Prostate gland (tissue), 2 donors: ENCODE results near the gene TEX22. TPM values are rescaled to one million over a fixed set of nuclear protein-coding genes. Genes with fewer than 3 reads are reported as not detected.

Experiments used
- DNase-seq: peaks from one replicate; pipeline ENCODE4 v3.0.0-alpha.2; 2019; ENCODE audit warnings: low spot score
- H3K27ac ChIP-seq, 2 donors: fragments of 200-600 bp; sonication (generic); 2 replicates each; pipeline ENCODE4 v1.5.1; 2017 to 2019
- H3K27me3 ChIP-seq: fragments of 200-600 bp; sonication (generic); replicated peaks from 2 replicates; pipeline ENCODE4 v1.5.1; 2019; ENCODE audit not compliant: insufficient read depth
- H3K36me3 ChIP-seq, 2 donors: fragments of 200-600 bp; sonication (generic); 1 replicate in 1 of 2; 2 replicates in 1 of 2; pipeline versions ENCODE4 v1.5.1 to v1.8.1; 2017 to 2019
- H3K4me1 ChIP-seq: fragments of 200-600 bp; sonication (generic); replicated peaks from 2 replicates; pipeline ENCODE4 v1.5.1; 2019
- H3K4me3 ChIP-seq, 2 donors: fragments of 200-600 bp; sonication (generic); 2 replicates each; pipeline ENCODE4 v1.5.1; 2017 to 2019
- H3K9me3 ChIP-seq: fragments of 200-600 bp; sonication (generic); 2 replicates; pipeline ENCODE4 v1.5.1; 2017
- CTCF ChIP-seq, 4 experiments: fragments of 200-600 bp in 2 of 4; fragments of 450-650 bp in 2 of 4; sonication (generic) in 2 of 4; IDR thresholded peaks; 1 replicate in 3 of 4; 2 replicates in 1 of 4; pipeline ENCODE4 v1.5.1; 2016 to 2019; ENCODE audit warnings: antibody characterized with exemption in 4 of 4, mild to moderate bottlenecking in 2 of 4, moderate library complexity in 2 of 4
- POLR2A ChIP-seq: fragments of 450-650 bp; IDR thresholded peaks from one replicate; pipeline ENCODE4 v1.6.1; 2016; ENCODE audit warnings: antibody characterized with exemption, mild to moderate bottlenecking
- POLR2AphosphoS5 ChIP-seq: sonication (generic); formaldehyde crosslinking; IDR thresholded peaks from one replicate; pipeline ENCODE4 v1.6.1; 2017; ENCODE audit warnings: antibody characterized with exemption
- WGBS: methylation state at CpG from one replicate; pipeline ENCODE4 v1.1.5; 2018; 5-methylcytosine and 5-hydroxymethylcytosine counted together
- intact Hi-C: fragments of 100-400 bp; cut with DNase I; formaldehyde crosslinking; loops from one replicate; pipeline ENCODE4 v1.14.2; 2022
- total RNA-seq, 2 donors: library from RNA; depleted of rRNA; stranded (reverse); fragments of >200 nt; gene quantifications; one replicate each; pipeline ENCODE4 v1.1.0, GENCODE V29; 2016

The TEX22 gene
- total RNA-seq, 2 donors from 2014 or later, result 0.57 to 0.73 TPM

- WGBS, result 94% methylated on average over 16 of the region's 18 CpGs
- no peak overlapping the region for H3K27ac ChIP-seq
- H3K36me3 ChIP-seq, result no peaks in the 10 kb centered on the region
- no peaks in the 10 kb centered on the region for H3K9me3 ChIP-seq
- no peaks in the 10 kb centered on the region for H3K27me3 ChIP-seq
- no peak overlapping the region for H3K4me3 ChIP-seq
- TF ChIP-seq CTCF (IDR thresholded peaks at IDR 0.05) (no peak), POLR2A (no peak), POLR2AphosphoS5 (no peak)
- intact Hi-C loops, result no loop called here
- H3K4me1 ChIP-seq, result no peaks in the 10 kb centered on the region
- no peak for DNase-seq
Observed at GRCh38 chr14:105437723-105438500, 39.6 kb downstream of the TEX22 start.

GRCh38 chr14:105439179-105439578 lies 40.8 kb downstream of the TEX22 start:
- Histone ChIP-seq H3K4me1 (no peaks in the 10 kb centered on the region), H3K36me3 (no peaks in the 10 kb centered on the region), H3K9me3 (no peaks in the 10 kb centered on the region), H3K27ac (no peak overlapping the region), H3K4me3 (no peak overlapping the region), H3K27me3 (no peaks in the 10 kb centered on the region)
- intact Hi-C loops, result no loop called here
- DNase-seq, result no peak
- WGBS, result 94% methylated on average over 9 of the region's 11 CpGs
- no peak for TF ChIP-seq CTCF (IDR thresholded peaks at IDR 0.05)
- TF ChIP-seq POLR2A, result no peak
- no peak for TF ChIP-seq POLR2AphosphoS5

GRCh38 chr14:105439710-105440553 lies 41.6 kb downstream of the TEX22 start:
- 84% methylated on average over 24 of the region's 33 CpGs for WGBS
- no peak overlapping the region for H3K27ac ChIP-seq
- H3K4me3 ChIP-seq, result no peak overlapping the region
- no peaks in the 10 kb centered on the region for H3K27me3 ChIP-seq
- intact Hi-C loops, result no loop called here
- DNase-seq, result no peak
- H3K9me3 ChIP-seq, result no peaks in the 10 kb centered on the region
- H3K36me3 ChIP-seq, result no peaks in the 10 kb centered on the region
- TF ChIP-seq POLR2A (no peak), CTCF (IDR thresholded peaks at IDR 0.05) (no peak), POLR2AphosphoS5 (no peak)
- H3K4me1 ChIP-seq, result no peaks in the 10 kb centered on the region

- H3K9me3 ChIP-seq, result no peaks in the 10 kb centered on the region
- TF ChIP-seq CTCF (IDR thresholded peaks at IDR 0.05) (no peak), POLR2A (no peak)
- no peaks in the 10 kb centered on the region for H3K36me3 ChIP-seq
- no peak overlapping the region for H3K4me3 ChIP-seq
- no peaks in the 10 kb centered on the region for H3K4me1 ChIP-seq
- WGBS, result 95% methylated on average over 15 of the region's 15 CpGs
- no peaks in the 10 kb centered on the region for H3K27me3 ChIP-seq
- DNase-seq, result no peak
- no peak overlapping the region for H3K27ac ChIP-seq
- intact Hi-C loops, result no loop called here
Observed at GRCh38 chr14:105440554-105440900, 42.2 kb downstream of the TEX22 start.
